Myocyte (in vitro differentiated cells): ENCODE measurements around the gene ANTXR2. TPM values are rescaled to one million over a fixed set of nuclear protein-coding genes. Genes with fewer than 3 reads are reported as not detected.

Source experiments
- DNase-seq: peaks from one replicate; pipeline ENCODE4 v3.0.0-alpha.2; 2012; ENCODE audit warnings: low read depth
- total RNA-seq: library from RNA; depleted of rRNA; stranded (reverse); fragments of >200 nt; gene quantifications from 2 replicates; pipeline ENCODE4 v1.2.3, GENCODE V29; 2014

Gene ANTXR2
- total RNA-seq, 1 donor from 2014 or later: 187 TPM

- DNase-seq: no peak
Measured at GRCh38 chr4:79874197-79874596, 198.8 kb downstream of the ANTXR2 start.

DNA sequence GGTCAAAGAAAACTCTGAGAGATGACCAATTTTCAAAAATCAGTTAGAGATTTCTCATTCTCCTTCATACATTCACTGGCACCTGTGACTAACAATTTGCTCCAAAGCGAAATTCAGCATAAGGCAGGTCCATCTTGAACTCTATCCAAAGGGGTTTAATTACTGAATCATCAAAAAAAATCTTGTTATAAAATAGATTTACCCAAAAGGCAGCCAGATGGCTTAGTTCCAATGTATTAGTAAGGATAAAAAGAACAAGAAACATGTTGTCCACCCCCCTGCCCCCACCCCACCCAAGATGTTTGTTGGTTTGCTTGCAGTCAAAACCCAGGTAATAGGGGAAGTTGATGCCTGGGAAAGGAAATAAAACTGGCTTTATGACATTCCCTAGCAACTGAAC, 200.3 kb downstream of the ANTXR2 start:
- DNase-seq: no peak

DNA sequence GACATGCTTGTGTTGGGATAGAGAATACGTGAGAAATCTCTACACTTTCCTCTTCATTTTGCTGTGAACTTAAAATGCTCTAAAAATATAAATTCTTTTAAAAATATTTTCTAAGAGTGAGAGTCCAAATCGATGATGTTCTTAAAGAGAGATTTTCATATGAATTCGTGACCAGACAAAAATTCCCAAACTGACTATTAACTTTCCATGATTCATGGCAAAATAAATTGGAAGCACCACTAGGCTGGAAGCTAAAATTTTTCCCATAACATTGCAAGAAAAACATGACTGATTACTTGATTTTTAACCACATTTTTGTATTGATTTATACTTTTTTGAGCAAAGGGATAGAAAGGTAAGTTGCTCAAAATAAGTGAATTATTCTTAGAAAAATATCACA, 201.1 kb downstream of the ANTXR2 start:
- DNase-seq: no peak

GRCh38 chr4:79869597-79870237, 203.3 kb downstream of the ANTXR2 start:
- DNase-seq: no peak

- DNase-seq: peak; percentile 16
Measured at GRCh38 chr4:79865201-79865597, 207.8 kb downstream of the ANTXR2 start.

DNA sequence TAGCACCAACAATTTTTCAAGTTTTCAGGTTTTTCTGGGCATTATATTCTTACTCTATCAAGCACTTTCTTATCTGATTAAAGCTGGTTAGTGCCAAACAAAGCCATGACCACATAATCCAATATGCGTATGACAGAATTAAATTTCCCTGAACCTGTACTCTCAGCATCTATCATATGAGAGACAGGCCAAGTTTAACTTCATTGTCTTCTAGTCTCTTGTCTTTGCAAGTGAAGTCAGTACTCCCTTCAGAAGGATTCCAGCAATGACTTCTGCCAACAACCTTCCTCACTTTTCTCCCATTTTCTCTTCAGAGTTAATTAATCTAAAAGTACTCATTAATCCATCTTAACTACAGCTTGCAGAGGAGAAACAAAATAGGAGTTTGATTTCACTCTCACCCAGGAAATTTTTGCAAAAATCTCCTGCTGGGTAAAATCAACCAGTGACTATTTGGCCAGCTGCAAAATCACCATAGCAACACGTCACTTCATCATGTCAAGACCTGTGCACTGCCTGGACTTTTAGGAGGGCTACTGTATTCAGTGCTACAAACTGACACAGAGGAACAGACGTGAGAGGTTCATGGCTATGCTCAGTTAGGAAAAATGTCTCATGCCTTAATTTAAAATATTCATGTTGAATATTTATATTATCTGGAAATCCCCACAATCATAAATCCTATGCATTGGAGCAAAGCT, 208.4 kb downstream of the ANTXR2 start:
- no peak for DNase-seq

DNA sequence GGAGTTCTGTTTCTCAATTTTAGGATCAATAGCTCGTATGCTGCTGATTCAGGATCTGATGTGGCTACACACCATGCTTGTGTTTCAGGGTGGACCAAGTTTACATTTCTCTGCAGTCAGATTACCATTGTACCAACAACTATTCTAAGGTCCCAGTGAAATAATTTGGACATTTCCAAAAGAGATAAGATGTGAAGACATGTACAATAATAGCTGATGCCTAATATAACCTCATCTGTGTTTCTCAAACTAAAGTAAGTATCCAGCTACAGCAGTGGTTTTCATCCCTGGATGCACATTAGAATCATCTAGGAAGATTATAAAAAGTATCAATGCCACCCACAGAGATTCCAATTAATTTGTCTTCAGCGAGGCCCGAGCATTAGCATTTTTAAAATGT, 209.7 kb downstream of the ANTXR2 start:
- no peak for DNase-seq

- DNase-seq: no peak
Measured at GRCh38 chr4:79862821-79863220, 210.2 kb downstream of the ANTXR2 start.

DNA sequence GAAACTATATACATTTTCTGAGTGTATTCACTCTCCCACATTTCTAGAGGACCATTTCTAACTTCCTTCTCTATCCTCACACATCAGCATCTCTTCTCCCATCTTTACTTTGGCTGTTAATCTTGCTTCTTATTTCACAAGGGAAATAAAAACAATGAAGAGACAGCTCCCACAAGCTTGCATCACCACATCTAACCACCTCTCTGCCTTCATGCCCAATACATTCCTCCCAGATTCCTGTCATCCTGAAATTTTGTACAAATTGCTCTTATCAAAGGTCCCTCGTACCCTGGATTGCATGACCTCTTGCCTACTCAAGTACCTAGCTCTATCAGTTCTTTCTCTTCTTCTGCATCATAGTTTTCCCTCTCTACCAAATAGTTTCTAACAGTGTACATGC, 215.2 kb downstream of the ANTXR2 start:
- no peak for DNase-seq

GRCh38 chr4:79856196-79856595, 216.8 kb downstream of the ANTXR2 start:
- DNase-seq: no peak

DNA sequence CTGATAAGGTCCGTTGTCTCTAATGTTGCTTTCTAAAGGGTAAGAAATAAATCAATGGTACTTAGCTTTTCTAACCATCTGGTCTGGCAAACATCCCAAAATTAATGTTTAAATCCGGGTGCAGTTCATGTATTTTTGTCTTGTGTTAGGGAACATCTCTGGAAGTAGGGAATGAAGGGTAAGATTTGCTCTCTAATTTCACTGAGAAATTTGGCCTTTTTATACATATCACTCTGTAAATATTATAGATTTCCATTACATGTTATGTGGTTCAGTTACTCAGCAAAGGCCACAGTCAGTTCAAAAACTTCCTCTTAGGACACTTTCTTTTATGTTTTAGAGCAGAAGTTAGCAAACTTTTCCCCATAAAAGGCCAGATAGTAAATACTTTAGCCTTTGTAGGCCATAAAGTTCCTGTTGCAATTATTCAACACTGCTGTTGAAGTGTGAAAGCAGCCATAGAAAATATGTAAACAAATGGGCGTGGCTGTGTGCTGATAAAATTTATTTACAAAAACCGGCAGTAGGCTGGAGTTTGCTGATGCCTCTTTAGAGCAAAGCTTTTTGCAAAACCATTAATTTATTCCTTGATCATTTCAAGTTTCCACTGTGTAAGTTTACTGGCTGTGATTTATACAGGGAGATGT, 218.1 kb downstream of the ANTXR2 start:
- DNase-seq: no peak

- peak; percentile 54 for DNase-seq
Measured at GRCh38 chr4:79852305-79852730, 220.7 kb downstream of the ANTXR2 start.

DNA sequence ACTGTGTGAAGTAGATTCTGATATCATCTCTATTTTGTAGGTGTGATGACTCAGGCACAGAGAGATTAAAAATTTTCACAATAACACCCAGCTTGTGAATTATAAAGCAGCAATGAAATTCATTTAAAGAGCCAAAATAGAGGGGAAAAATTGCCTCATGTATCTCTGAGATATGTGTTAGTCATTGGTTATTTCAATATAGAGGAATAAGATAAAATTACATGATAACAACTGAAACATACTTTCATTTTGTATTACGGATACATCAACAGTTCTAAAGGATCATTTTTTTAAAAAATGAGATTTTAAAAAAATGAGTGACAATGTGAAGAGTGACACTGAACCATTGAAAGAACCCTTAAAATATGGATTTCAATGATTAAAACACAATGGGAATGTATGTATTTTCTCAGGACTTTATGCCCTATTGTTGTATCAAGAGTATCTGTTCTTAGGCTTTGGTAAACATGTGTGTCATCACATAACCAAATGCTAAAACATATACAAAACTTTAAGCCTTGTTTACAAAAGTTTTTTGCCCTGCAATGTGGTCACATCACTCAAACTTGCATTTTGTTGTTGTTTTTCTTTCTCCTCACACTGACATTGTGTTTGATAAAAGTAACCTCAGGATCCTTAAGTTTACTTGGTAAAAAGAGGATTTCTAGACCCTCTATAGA, 221.3 kb downstream of the ANTXR2 start:
- DNase-seq: no peak

Other genes starting within 250 kb of the ANTXR2 start
- 14.7 and 15.4 TPM in 2 replicates for gene PRDM8, start 124.3 kb upstream of the ANTXR2 start, total RNA-seq
- gene FGF5, start 193.4 kb upstream of the ANTXR2 start, total RNA-seq: 3.2 and 4.9 TPM in 2 replicates